Measurements from ENCODE around the gene ANKRD63.

DNA sequence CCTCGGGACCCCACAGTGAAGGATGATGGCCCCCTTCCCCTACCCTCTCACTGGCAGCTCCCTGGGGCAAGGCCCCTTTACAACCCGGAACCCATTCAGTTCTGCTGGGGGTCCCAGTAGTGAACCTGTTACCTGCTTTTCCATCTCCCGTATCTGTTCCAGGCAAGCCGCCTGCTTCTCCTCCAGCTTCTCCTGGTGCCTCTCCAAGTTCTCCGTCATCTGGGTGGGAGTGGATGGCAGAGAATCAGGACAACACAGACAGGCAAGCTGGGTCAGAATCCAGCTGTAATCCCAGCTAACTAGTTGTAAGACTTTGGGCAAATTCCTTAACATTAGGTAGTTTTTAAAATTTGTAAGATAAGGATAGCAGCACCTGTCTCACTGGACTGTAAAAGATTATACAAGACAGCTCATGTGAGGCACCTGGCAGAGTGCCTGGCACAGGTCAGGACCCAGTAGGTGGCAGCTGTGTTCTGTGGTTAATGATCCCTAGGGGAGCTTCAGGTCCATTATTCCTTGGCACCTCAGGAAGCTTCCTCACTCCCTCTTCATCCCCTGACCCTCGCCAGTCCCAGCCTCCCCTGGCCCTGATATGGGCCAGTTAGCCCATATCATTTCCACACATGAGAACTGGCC, 6.4 kb upstream of the ANKRD63 start:
- TF ChIP-seq REST (IDR thresholded peaks at IDR 0.05; ENCODE audit: insufficient read depth in 1 of 2, low read depth in 2 of 2, low read length in 2 of 2): no peak
- TF ChIP-seq POLR2AphosphoS5 (IDR thresholded peaks at IDR 0.05; ENCODE audit: low read depth, low read length): no peak
- TF ChIP-seq TAF1 (IDR thresholded peaks at IDR 0.05; ENCODE audit: borderline replicate concordance, insufficient read depth, low read length): no peak
- TF ChIP-seq SIN3A (IDR thresholded peaks at IDR 0.05; ENCODE audit: borderline replicate concordance, insufficient read depth, low read length): no peak
- TF ChIP-seq FOXP2 (optimal IDR thresholded peaks at IDR 0.05; ENCODE audit: borderline replicate concordance, extremely low read depth, extremely low read length, insufficient read depth): no peak

All from PFSK-1 (cell line).